GM21360 (cell line): ENCODE measurements around the gene CORT.
A peak's percentile ranks its signal among the peaks of the same experiment; 100 is the strongest.
"Not testable (repeated sequence)": the region's sequence is repeated elsewhere in the genome, so short reads cannot be mapped to it uniquely, and the experiment has no call there.

Experiments
- ATAC-seq: cut with Tn5 transposase; IDR thresholded peaks from one replicate; pipeline ENCODE4 v1.9.1; 2021; ENCODE audit warnings: mild to moderate bottlenecking, moderate library complexity; ENCODE audit not compliant: unreplicated experiment

CORT gene

DNA sequence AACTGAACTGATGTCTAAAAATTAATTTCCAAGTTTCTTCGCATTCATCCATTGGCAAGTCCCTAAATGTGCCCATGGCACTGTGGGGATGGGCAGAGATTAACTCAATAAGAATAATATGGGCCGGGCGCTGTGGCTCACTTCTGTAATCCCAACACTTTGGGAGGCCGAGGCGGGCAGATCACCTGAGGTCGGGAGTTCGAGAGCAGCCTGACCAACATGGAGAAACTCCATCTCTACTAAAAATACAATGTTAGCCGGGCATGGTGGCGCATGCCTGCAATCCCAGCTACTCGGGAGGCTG lies 24.4 kb downstream of the CORT start:
- not testable (repeated sequence) for ATAC-seq

DNA sequence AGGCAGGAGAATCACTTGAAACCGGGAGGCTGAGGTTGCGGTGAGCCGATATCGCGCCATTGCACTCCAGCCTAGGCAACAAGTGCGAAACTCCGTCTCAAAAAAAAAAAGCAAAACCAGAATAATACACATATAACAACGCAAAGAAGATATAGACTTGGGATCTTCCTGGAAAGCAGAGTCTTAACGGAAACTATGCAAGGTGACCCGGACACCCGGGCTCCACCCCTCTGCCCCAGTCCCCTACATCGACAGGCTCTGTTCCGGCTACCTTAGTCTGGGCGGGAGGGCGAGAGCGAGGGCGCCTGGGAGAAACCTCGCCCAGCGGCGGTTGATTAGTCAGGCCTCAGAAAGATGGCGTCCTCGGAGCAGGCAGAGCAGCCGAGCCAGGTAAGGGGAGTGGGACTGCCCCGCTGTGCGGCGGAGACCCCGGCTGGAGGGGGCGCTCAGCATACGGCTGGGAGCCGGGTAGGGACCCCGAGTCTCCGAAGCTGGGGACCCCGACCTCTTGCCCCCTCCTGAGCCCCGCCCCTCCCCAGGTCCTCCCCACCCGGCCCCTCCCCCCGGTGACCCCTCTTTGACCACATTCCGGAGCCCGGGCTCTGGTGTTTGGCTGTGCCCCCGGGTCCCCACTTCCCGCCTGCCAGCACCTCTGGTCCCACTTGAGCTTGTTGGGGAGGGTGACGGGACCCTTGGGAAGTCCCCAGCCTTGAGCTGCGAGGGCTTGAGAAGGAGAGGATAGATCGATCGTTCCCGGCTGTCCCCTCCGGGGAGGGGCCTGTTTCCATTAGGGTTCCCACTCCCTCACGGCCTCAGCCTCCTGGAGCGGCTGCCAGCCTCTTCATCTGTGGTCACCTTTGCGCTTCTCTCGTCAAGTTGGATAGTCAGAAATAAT lies 25.0 kb downstream of the CORT start, which contains the start of gene PEX14:
TSS of gene PEX14 (plus strand) at position 338 of the 895 bp plus-strand sequence. CDS start at position 355, 17 bp downstream.
- peak; percentile 57 for ATAC-seq

DNA sequence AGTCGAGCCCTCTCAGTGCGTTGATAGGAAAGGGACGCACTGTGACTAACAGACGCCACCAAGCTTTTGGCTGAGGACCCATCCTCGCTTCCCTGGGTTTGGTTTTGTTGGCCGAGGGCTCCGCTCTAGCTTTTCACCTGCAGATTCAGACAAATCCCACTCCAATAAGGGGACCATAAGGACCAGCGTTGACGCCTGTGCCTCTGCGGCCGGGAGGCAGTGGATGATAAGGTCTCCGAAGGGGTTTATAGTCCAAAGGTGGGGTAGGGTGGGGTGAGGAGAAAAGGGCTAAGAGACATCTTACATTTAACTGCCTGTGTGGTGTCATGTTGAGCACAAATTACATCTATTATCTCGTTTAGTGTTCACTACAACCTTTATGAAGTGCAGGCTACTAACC lies 25.7 kb downstream of the CORT start:
- ATAC-seq = no peak

DNA sequence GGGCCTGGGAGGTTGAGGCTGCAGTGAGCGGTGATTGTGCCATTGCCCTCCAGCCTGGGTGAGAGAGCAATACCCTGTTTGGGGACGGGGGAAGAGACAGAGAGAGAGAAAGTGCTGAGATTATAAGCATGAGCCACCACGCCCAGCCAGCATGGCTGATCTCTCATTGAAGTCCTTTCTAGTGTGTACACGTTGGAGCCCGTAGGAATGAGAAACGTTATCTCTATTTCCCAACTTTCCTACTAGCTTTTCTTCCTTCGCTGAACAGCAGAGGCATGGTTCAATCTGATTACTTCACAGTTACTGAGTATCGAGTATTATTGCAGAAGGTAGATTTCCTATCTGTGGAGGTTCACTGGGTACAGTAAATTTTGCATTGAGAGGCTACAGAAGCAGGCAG lies 29.5 kb downstream of the CORT start:
- ATAC-seq = no peak

- ATAC-seq = no peak
These were observed 30.8 kb downstream of the CORT start for GRCh38 chr1:10480614-10481013.

GRCh38 chr1:10484521-10484920 lies 34.7 kb downstream of the CORT start:
- no peak for ATAC-seq

DNA sequence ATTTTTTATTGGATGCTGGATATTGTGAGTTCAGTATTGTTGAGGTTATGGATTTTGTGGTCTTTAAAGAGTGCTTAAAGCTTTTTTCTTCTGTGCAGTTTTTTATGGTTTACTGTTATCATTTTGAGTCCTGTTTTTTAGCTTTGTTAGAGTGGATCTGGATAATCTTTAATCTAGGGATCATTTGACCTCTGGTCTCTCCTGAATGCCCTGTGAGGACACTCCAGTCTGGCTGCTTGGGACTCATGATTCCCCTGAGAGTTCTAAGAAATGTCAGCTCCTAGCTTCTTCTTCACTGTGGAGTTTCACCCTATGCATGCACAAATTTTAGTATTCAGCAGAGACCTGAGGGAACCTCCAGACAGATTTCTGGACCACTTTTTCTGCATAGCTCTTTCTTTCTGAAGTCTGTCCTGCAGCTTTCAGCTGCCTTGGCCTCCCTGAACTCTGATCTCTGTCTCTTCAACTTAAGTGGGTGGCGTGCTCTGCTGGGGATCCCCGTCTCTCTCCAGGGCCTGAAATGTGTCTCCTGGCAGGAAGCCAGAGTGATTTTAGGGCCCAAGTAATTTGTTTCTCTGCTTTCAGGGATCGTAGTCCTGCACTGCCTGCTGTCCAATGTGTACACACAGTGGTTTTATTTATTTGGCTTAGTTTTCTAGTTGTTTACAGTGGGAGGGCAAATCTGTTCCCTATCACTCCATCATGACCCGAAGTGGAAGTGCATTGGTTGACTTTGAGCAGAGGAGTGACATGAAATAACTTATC lies 39.6 kb downstream of the CORT start:
- no peak for ATAC-seq

DNA sequence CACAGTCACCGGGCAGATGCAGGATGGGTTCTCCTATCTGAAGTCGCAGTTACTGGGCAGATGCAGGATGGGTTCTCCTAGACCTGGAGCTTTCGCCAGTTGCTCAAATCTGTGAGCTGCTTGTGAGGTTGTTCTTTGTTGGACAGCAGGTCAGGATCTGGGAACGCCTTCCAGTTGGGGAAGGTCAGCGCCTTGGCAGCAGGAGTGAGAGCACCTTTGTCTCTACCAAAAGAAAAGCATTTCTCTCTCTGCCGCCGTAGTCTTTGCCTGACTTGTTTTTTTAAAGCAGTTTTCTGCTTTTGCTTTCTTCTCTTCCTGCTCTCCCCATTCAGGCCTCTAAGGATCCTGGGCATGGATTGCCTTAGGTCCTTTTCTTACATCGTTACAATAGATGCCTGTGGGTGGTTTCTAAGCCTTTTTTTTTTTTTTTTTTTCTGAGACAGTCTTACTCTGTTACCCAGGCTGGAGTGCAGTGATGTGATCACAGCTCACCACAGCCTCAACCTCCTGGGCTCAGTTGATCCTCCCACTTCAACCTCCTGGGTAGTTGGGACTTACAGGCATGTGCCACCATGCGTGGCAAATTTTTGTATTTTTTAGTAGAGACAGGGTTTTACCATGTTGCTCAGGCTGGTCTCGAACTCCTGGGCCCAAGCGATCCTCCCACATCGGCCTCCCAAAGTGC lies 40.6 kb downstream of the CORT start:
- ATAC-seq = no peak

- ATAC-seq = no peak
These were observed 44.6 kb downstream of the CORT start for GRCh38 chr1:10494418-10494753.

DNA sequence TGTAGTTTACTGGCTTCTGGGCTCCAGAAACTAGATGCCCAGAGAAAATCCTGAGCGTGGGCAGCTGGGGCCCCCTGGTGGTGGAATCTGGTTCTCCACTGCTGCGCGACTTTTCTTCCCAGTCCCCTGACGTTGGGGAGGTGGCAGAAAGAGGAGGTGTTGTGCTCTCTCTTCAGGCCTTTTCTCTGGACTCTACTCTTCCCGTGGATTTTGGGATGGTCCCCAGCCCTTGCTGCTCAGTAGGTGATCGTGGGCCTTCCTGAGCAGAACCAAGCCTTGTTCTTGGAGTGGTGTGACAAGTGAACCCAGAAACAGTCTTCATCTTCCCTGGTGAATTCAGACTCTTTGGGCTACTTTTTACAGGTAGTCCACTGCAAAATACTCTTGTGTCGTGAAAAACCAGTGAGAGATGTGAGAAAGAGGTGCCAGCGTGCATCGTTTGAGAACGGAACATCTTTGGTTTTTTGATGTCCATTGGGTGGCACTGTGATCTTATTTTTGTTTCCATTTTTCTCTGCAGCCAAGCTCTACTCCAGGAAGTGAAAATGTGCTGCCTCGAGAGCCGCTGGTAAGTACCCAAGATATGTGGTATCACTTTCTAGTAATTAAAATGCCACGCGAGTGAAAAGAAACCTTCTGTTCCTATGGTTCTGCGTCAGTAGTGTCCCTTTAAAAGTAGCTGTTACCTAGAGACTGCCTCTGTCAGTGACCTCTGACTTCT lies 45.1 kb downstream of the CORT start:
- ATAC-seq = peak; percentile 69

GRCh38 chr1:10495475-10495817 lies 45.6 kb downstream of the CORT start:
- no peak for ATAC-seq

- ATAC-seq = no peak
These were observed 46.1 kb downstream of the CORT start for GRCh38 chr1:10495952-10496351.

- ATAC-seq = no peak
These were observed 47.3 kb downstream of the CORT start for GRCh38 chr1:10497109-10497508.

DNA sequence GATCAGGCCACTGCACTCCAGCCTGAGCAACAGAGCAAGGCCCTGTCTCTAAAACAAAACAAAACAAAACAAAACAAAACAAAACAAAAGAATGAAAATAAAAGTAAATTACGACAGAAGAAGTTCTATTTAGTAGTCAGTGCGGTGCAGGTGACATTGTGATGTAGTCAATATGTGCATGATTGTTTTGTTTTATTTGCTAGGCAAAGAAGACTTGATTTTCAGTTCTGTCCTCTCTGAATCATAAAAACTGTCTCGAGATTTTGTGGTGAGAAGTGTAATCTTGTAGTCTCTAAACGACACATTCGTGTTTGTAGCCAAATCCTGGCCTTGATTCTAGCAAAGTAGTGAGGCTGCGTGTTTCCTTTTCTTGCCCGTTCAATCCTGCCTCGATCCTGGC lies 48.4 kb downstream of the CORT start:
- ATAC-seq = no peak
